Endothelial cell of umbilical vein (primary cell): ENCODE results near the gene DPF3. TPM values are rescaled to one million over a fixed set of nuclear protein-coding genes. Genes with fewer than 3 reads are reported as not detected.

Experiments used
- BruUV-seq: library from RNA; stranded (reverse); fragments of 400-500 nt; replicated peaks from 2 replicates; lab custom pipeline; 2021; lab: Mats Ljungman, UMichigan
- CTCF ChIA-PET: fragments of 300-600, 350-600 bp; sonication (Branson Sonifier 250); formaldehyde crosslinking; loops from one replicate; lab custom pipeline; 2021; ENCODE audit warnings: antibody characterized with exemption, inconsistent platforms; lab: Charles Lee
- POLR2A ChIA-PET: fragments of 300-600, 350-600 bp; sonication (Branson Sonifier 250); formaldehyde crosslinking; loops from one replicate; lab custom pipeline; 2021; ENCODE audit warnings: antibody characterized with exemption, inconsistent platforms; lab: Charles Lee
- DNase-seq: peaks from one replicate; pipeline ENCODE4 v3.0.0-alpha.2; 2011; ENCODE audit warnings: low read depth, low spot score
- FAIRE-seq: peaks from 2 replicates; lab custom pipeline; 2011; peaks lifted over from hg19 to GRCh38; lab: Jason Lieb, UNC
- H2AFZ ChIP-seq: 2 replicates; pipeline ENCODE4 v1.6.0; 2012; ENCODE audit warnings: low read depth, low read length, control low read depth, inconsistent platforms
- H3K27ac ChIP-seq: 2 replicates; pipeline ENCODE4 v1.5.1; 2011; ENCODE audit warnings: low read depth, mild to moderate bottlenecking, control low read depth, low read length, moderate library complexity; ENCODE audit not compliant: insufficient read depth
- H3K27me3 ChIP-seq, 2 experiments: 2 replicates each; pipeline versions ENCODE4 v1.6.0 to v1.6.1; 2011; ENCODE audit warnings: low read length in 2 of 2, mixed read lengths in 1 of 2; ENCODE audit not compliant: control insufficient read depth in 2 of 2, insufficient read depth in 2 of 2
- H3K36me3 ChIP-seq, 2 experiments: 2 replicates in 1 of 2; 3 replicates in 1 of 2; pipeline ENCODE4 v1.5.1; 2011; ENCODE audit warnings: low read length in 2 of 2, mild to moderate bottlenecking in 1 of 2, moderate library complexity in 1 of 2; ENCODE audit not compliant: control insufficient read depth in 2 of 2, insufficient read depth in 2 of 2; ENCODE audit errors: extremely low read depth in 1 of 2
- H3K4me1 ChIP-seq: 3 replicates; pipeline ENCODE4 v1.5.1; 2011; ENCODE audit warnings: mild to moderate bottlenecking, low read length; ENCODE audit not compliant: control insufficient read depth, insufficient read depth; ENCODE audit errors: extremely low read depth
- H3K4me2 ChIP-seq: 2 replicates; pipeline ENCODE4 v1.6.1; 2011; ENCODE audit warnings: low read length, control low read depth, mixed read lengths; ENCODE audit not compliant: insufficient read depth
- H3K4me3 ChIP-seq, 3 experiments: fragments of 200-600 bp in 1 of 3; sonication (generic), shearing (Covaris generic) in 1 of 3; replicated peaks in 1 of 3; 2 replicates each; pipeline ENCODE4 v1.5.1; 2011 to 2016; ENCODE audit warnings: control low read depth in 3 of 3, low read length in 3 of 3, mild to moderate bottlenecking in 2 of 3, inconsistent platforms in 1 of 3, low read depth in 1 of 3, moderate library complexity in 1 of 3; ENCODE audit not compliant: insufficient read depth in 1 of 3
- H3K79me2 ChIP-seq: 2 replicates; pipeline ENCODE4 v1.6.0; 2012; ENCODE audit warnings: low read length, inconsistent platforms; ENCODE audit not compliant: control insufficient read depth, insufficient read depth
- H3K9ac ChIP-seq: replicated peaks from 2 replicates; pipeline ENCODE3; 2011; ENCODE audit warnings: low read length, control low read depth; ENCODE audit not compliant: insufficient read depth; ENCODE audit errors: extremely low read depth
- H3K9me1 ChIP-seq: replicated peaks from 3 replicates; pipeline ENCODE4 v1.6.0; 2011; ENCODE audit warnings: mild to moderate bottlenecking, low read length; ENCODE audit not compliant: control insufficient read depth, insufficient read depth; ENCODE audit errors: extremely low read depth
- H3K9me3 ChIP-seq: replicated peaks from 2 replicates; pipeline ENCODE4 v1.5.1; 2012; ENCODE audit warnings: low read length, inconsistent platforms; ENCODE audit not compliant: control insufficient read depth, insufficient read depth
- H4K20me1 ChIP-seq: replicated peaks from 2 replicates; pipeline ENCODE3; 2011; ENCODE audit warnings: mild to moderate bottlenecking, low read length; ENCODE audit not compliant: control insufficient read depth, insufficient read depth; ENCODE audit errors: extremely low read depth
- CTCF ChIP-seq, 2 donors: IDR thresholded peaks; 1 replicate in 1 of 2; 2 replicates in 1 of 2; pipeline ENCODE4 v1.5.1; 2011; ENCODE audit warnings: low read length in 2 of 2, mild to moderate bottlenecking in 2 of 2, moderate library complexity in 2 of 2, control low read depth in 1 of 2, inconsistent platforms in 1 of 2, low read depth in 1 of 2; ENCODE audit not compliant: insufficient read depth in 1 of 2; ENCODE audit errors: extremely low read depth in 1 of 2
- EZH2 ChIP-seq: IDR thresholded peaks from 2 replicates; pipeline ENCODE4 v1.6.1; 2012; ENCODE audit warnings: borderline replicate concordance, low read depth, mild to moderate bottlenecking, moderate library complexity, low read length, inconsistent platforms; ENCODE audit not compliant: severe bottlenecking
- FOS ChIP-seq: IDR thresholded peaks from 2 replicates; pipeline ENCODE4 v1.6.1; 2011; ENCODE audit warnings: mild to moderate bottlenecking, low read length, moderate library complexity, borderline replicate concordance; ENCODE audit not compliant: insufficient read depth
- GATA2 ChIP-seq: IDR thresholded peaks from 2 replicates; pipeline ENCODE4 v1.7.0; 2011; ENCODE audit warnings: low read depth, mild to moderate bottlenecking, moderate library complexity, mixed read lengths, low read length; ENCODE audit not compliant: insufficient read length, insufficient read depth
- JUN ChIP-seq: IDR thresholded peaks from 2 replicates; pipeline ENCODE4 v1.6.1; 2011; ENCODE audit warnings: borderline replicate concordance, low read depth; ENCODE audit not compliant: insufficient read length, insufficient read depth
- MAX ChIP-seq: IDR thresholded peaks from 2 replicates; pipeline ENCODE4 v1.6.1; 2011; ENCODE audit not compliant: insufficient read depth, insufficient read length
- MYC ChIP-seq: IDR thresholded peaks from one replicate; pipeline ENCODE4 v1.6.1; 2011; ENCODE audit warnings: mild to moderate bottlenecking, low read depth, low read length
- POLR2A ChIP-seq: IDR thresholded peaks from 2 replicates; pipeline ENCODE4 v1.6.1; 2012; ENCODE audit warnings: low read depth, mild to moderate bottlenecking, control low read depth, low read length
- POLR2AphosphoS5 ChIP-seq: IDR thresholded peaks from 2 replicates; pipeline ENCODE4 v1.6.1; 2012; ENCODE audit warnings: low read depth, mild to moderate bottlenecking, control low read depth, low read length, moderate library complexity; ENCODE audit not compliant: insufficient read depth
- dilution Hi-C: fragments of 300-500 bp; cut with MboI; formaldehyde crosslinking; loops from one replicate; pipeline ENCODE4 v1.15.0; 2019; ENCODE audit warnings: low sequenced_read_pairs; ENCODE audit not compliant: extremely low pct_ligation_motif_present
- intact Hi-C: fragments of 100-400 bp; cut with micrococcal nuclease; formaldehyde crosslinking; loops from one replicate; pipeline ENCODE4 v1.10.0; 2022
- polyA plus RNA-seq, 4 experiments: library from polyadenylated mRNA; depleted of rRNA in 3 of 4; stranded (reverse) in 3 of 4; unstranded in 1 of 4; fragments of >200 nt; gene quantifications; 2 replicates each; pipeline versions ENCODE4 v1.2.1 to v1.2.3, GENCODE V29; 2011 to 2012; ENCODE audit warnings: missing spikeins in 1 of 4
- total RNA-seq: library from RNA; stranded (reverse); gene quantifications from 2 replicates; pipeline ENCODE4 v1.2.3, GENCODE V29; 2021

Gene DPF3
- total and polyA plus RNA-seq, 2 donors (not counting 3 experiments of a cell fraction or from before 2014, with no cell fraction given), result 2.4 to 3.5 TPM

DNA sequence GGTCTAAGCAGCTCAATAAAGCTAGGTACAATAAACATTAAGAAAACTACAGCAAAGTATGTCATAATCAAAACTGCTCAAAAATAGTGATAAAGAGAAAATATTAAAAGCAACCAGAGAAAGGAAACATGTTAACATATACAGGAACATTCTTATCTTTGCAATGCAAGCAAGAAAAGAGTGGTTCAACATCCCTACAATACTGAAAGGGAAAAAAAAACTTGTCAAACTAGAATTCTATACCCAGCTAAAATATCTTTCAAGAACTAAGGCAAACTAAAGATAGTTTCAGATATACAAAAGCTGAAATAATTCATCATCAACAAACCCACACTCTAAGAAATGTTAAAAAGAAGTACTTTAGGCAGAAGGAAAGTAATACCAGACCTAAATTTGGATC lies 134.2 kb downstream of the DPF3 start:
- intact Hi-C loops (no loop called here), dilution Hi-C loops (no loop called here)
- Histone ChIP-seq H2AFZ (no peak overlapping the region), H3K79me2 (no peaks in the 10 kb centered on the region), H3K9me3 (peaks cover 1% of the 10 kb centered on the region), H3K27ac (no peak overlapping the region), H3K4me2 (no peak overlapping the region), H3K9ac (no peak overlapping the region), H3K36me3 (no peaks in the 10 kb centered on the region), H3K9me1 (no peaks in the 10 kb centered on the region), H3K4me1 (no peaks in the 10 kb centered on the region), H3K4me3 (no peak overlapping the region), H3K27me3 (no peaks in the 10 kb centered on the region), H4K20me1 (no peaks in the 10 kb centered on the region)
- no peak for FAIRE-seq
- CTCF ChIA-PET, result no interaction called here
- TF ChIP-seq MYC (no peak), EZH2 (no peak), CTCF (IDR thresholded peaks at IDR 0.05; ENCODE audit: extremely low read depth in 1 of 2, insufficient read depth in 1 of 2, low read depth in 1 of 2, low read length in 2 of 2) (no peak), JUN (no peak)
- DNase-seq, result no peak
- POLR2A ChIA-PET, result no interaction called here
- BruUV-seq, result no TSS peak

DNA sequence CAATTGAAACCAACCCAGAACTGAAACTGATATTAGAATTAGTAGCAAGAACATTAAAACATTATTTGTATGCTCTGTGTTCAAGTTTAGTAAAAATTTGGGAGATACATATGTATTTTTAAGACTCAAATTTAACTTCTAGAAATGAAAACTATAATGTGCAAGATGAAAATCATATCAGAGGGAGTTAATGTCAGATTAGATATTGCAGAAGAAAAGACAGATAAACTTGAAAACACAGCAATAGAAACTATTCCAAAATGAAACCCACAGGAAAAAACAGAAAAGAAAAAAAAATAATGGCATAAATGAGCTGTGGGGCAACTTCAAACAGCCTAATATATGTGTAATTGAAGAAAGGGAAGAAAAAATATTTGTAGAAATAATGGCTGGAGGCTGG lies 134.9 kb downstream of the DPF3 start:
- H3K36me3 ChIP-seq, result no peaks in the 10 kb centered on the region
- BruUV-seq, result no TSS peak
- dilution Hi-C loops, result no loop called here
- intact Hi-C loops, result no loop called here
- H2AFZ ChIP-seq, result no peak overlapping the region
- FAIRE-seq, result no peak
- POLR2A ChIA-PET, result no interaction called here
- no peak for TF ChIP-seq POLR2A
- TF ChIP-seq JUN, result no peak
- no peak for TF ChIP-seq MAX
- TF ChIP-seq FOS, result no peak
- no peak for TF ChIP-seq CTCF (IDR thresholded peaks at IDR 0.05; ENCODE audit: extremely low read depth in 1 of 2, insufficient read depth in 1 of 2, low read depth in 1 of 2, low read length in 2 of 2)
- TF ChIP-seq POLR2AphosphoS5, result no peak
- TF ChIP-seq GATA2, result no peak
- no peak for TF ChIP-seq MYC
- no peak for TF ChIP-seq EZH2
- no peaks in the 10 kb centered on the region for H3K79me2 ChIP-seq
- peaks cover 1% of the 10 kb centered on the region for H3K9me3 ChIP-seq
- DNase-seq, result no peak
- no peaks in the 10 kb centered on the region for H4K20me1 ChIP-seq
- H3K9ac ChIP-seq, result no peak overlapping the region
- CTCF ChIA-PET, result no interaction called here
- H3K4me3 ChIP-seq, result no peak overlapping the region
- no peak overlapping the region for H3K4me2 ChIP-seq
- H3K4me1 ChIP-seq, result no peaks in the 10 kb centered on the region
- no peak overlapping the region for H3K27ac ChIP-seq
- no peaks in the 10 kb centered on the region for H3K9me1 ChIP-seq
- H3K27me3 ChIP-seq, result no peaks in the 10 kb centered on the region
